H1 (cell line): ENCODE results near the gene RABL6. TPM values are rescaled to one million over a fixed set of nuclear protein-coding genes. Genes with fewer than 3 reads are reported as not detected.

ENCODE experiments used
- ASH2L ChIP-seq: fragments of 200-600, 300-600 bp; sonication (generic); IDR thresholded peaks from one replicate; pipeline ENCODE4 v1.7.1; 2017; ENCODE audit warnings: low read length
- BACH1 ChIP-seq: IDR thresholded peaks from 2 replicates; pipeline ENCODE4 v1.6.1; 2012; ENCODE audit warnings: low read length, improper control_type of control experiment
- CBX5 ChIP-seq: fragments of 300-800, 300-1000 bp; sonication (generic); IDR thresholded peaks from 2 replicates; pipeline ENCODE4 v1.7.1; 2016; ENCODE audit warnings: antibody characterized with exemption, low read length, low read depth
- CTBP2 ChIP-seq: IDR thresholded peaks from 2 replicates; pipeline ENCODE4 v1.7.0; 2011; ENCODE audit warnings: borderline replicate concordance, mild to moderate bottlenecking, moderate library complexity, mixed read lengths, low read length; ENCODE audit not compliant: insufficient read depth, insufficient read length
- CTCF ChIP-seq, 3 experiments: IDR thresholded peaks; 1 replicate in 2 of 3; 2 replicates in 1 of 3; pipeline versions ENCODE4 v1.5.1 to v1.6.1; 2011; ENCODE audit warnings: low read length in 3 of 3, mild to moderate bottlenecking in 3 of 3, inconsistent platforms in 2 of 3, low read depth in 1 of 3, moderate library complexity in 1 of 3; ENCODE audit not compliant: insufficient read depth in 1 of 3; ENCODE audit errors: control extremely low read depth in 1 of 3
- E2F6 ChIP-seq: IDR thresholded peaks from 2 replicates; pipeline ENCODE4 v1.6.1; 2012; ENCODE audit warnings: inconsistent platforms
- FOSL1 ChIP-seq: IDR thresholded peaks from 2 replicates; pipeline ENCODE4 v1.6.1; 2011; ENCODE audit warnings: mild to moderate bottlenecking, low read depth, low read length, moderate library complexity; ENCODE audit not compliant: insufficient read depth
- NRF1 ChIP-seq: IDR thresholded peaks from 2 replicates; pipeline ENCODE4 v1.6.1; 2011; ENCODE audit warnings: mild to moderate bottlenecking, low read depth, low read length, improper control_type of control experiment
- RBBP5 ChIP-seq: IDR thresholded peaks from 2 replicates; pipeline ENCODE4 v1.7.1; 2012; ENCODE audit warnings: low read depth, mild to moderate bottlenecking, inconsistent platforms, low read length, moderate library complexity, borderline replicate concordance
- RNF2 ChIP-seq: fragments of 200-900, 300-1000 bp; sonication (generic); IDR thresholded peaks from 2 replicates; pipeline ENCODE4 v1.7.1; 2016; ENCODE audit warnings: borderline replicate concordance, low read depth, mild to moderate bottlenecking, antibody characterized with exemption, low read length; ENCODE audit not compliant: poor library complexity, severe bottlenecking; ENCODE audit errors: missing control alignments
- RXRA ChIP-seq: IDR thresholded peaks from 2 replicates; pipeline ENCODE4 v1.6.1; 2011; ENCODE audit warnings: low read depth, mild to moderate bottlenecking, low read length, moderate library complexity; ENCODE audit not compliant: insufficient read depth
- SAP30 ChIP-seq: fragments of 300-600 bp; sonication (generic); IDR thresholded peaks from 2 replicates; pipeline ENCODE4 v1.7.1; 2012; ENCODE audit warnings: low read length, moderate library complexity, mild to moderate bottlenecking, inconsistent platforms; ENCODE audit not compliant: insufficient read depth, insufficient replicate concordance
- SP1 ChIP-seq: IDR thresholded peaks from 2 replicates; pipeline ENCODE4 v1.6.1; 2011; ENCODE audit warnings: low read depth, low read length
- SP4 ChIP-seq: IDR thresholded peaks from 2 replicates; pipeline ENCODE4 v1.6.1; 2012; ENCODE audit warnings: low read length, inconsistent platforms
- SRF ChIP-seq: IDR thresholded peaks from 2 replicates; pipeline ENCODE4 v1.6.1; 2011; ENCODE audit warnings: mild to moderate bottlenecking, low read depth, low read length, moderate library complexity
- TAF7 ChIP-seq: optimal IDR thresholded peaks from 2 replicates; pipeline ENCODE3; 2011; ENCODE audit warnings: low read depth, mild to moderate bottlenecking, inconsistent platforms, low read length, moderate library complexity, borderline replicate concordance
- TBP ChIP-seq: IDR thresholded peaks from 2 replicates; pipeline ENCODE4 v1.6.1; 2011; ENCODE audit warnings: low read depth, low read length, improper control_type of control experiment
- TCF12 ChIP-seq: IDR thresholded peaks from 2 replicates; pipeline ENCODE4 v1.6.1; 2011; ENCODE audit warnings: low read depth, mild to moderate bottlenecking, low read length
- YY1 ChIP-seq: IDR thresholded peaks from 2 replicates; pipeline ENCODE4 v1.6.1; 2011; ENCODE audit warnings: low read depth, mild to moderate bottlenecking, low read length
- ZNF274 ChIP-seq: IDR thresholded peaks from 2 replicates; pipeline ENCODE4 v1.7.0; 2012; ENCODE audit warnings: low read length, borderline replicate concordance; ENCODE audit errors: extremely low read depth
- polyA plus RNA-seq, 7 experiments: library from polyadenylated mRNA; depleted of rRNA in 3 of 7; stranded (reverse) in 5 of 7; unstranded in 2 of 7; fragments of >200 nt in 5 of 7; fragments of 200-250 nt in 2 of 7; gene quantifications; 1 replicate in 5 of 7; 2 replicates in 1 of 7; 4 replicates in 1 of 7; pipeline versions ENCODE4 v1.2.1 to v1.2.3, GENCODE V29; 2011 to 2013; ENCODE audit warnings: missing spikeins in 2 of 7, mixed read lengths in 2 of 7
- total RNA-seq: library from RNA; stranded (reverse); fragmentation: NEBNext Ultra II Directional; extraction: Animal tissue kit (Norgen Biotek cat#: 25700); gene quantifications from 2 replicates; pipeline ENCODE4 v1.2.1, GENCODE V29; 2021
- TF ChIP-seq, protein P1 (sequence below): IDR thresholded peaks from 2 replicates; pipeline ENCODE4 v1.6.1; 2012; ENCODE audit warnings: inconsistent platforms

Gene RABL6
- total and polyA plus RNA-seq, 2 of the 8 experiments (the other 6 are each of a cell fraction or from before 2014, with no cell fraction given), result 70.1 to 130 TPM

DNA sequence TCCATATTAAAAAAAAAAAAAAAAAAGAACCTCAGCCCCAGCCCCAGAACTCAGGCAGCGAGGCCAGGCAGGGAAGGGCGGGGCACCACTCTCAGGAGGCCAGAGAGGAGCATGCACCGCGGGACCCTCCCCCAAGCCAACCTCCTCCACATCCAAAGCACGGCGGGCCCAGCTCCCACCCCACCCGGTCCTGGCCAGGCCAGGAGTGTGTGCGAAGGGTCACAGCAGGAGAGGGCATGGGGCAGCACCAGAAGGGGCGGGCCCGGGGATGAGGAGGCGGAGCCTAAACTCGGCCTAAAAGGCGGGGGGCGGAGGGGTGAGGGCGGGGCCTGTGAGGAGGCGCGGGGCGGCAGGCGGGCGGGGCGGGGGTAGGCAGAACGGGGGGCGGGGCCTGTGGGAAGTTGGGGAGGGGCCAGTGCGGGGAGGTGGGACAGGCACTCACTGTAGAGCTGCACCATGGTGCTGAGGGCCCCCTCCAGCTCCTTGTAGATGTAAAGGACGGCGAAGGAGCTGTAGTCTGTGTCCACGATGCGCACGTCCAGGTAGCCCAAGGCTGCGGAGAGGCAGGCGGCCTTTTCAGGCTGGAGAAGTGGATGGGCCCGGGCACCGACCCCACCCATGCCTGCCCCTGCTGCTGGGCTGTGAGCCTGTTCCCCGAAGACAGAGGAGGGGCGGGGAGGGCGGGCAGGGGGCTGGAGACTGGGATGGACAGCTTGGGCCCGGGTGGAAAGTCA, 44.7 kb upstream of the RABL6 start (continued):
- TF ChIP-seq SRF (no peak), CTCF (IDR thresholded peaks at IDR 0.05; ENCODE audit: control extremely low read depth in 1 of 3, insufficient read depth in 1 of 3, low read depth in 1 of 3, low read length in 3 of 3) (no peak), RXRA (no peak), YY1 (no peak), E2F6 (no peak), SP1 (no peak), RBBP5 (no peak), TAF7 (no peak), SP4 (no peak), FOSL1 (no peak), ZNF274 (no peak), BACH1 (0 out of 2 replicates have a peak, but pooled peaks have one; percentile 7), CBX5 (no peak), NRF1 (no peak), SAP30 (no peak), TCF12 (no peak), CTBP2 (no peak), ASH2L (no peak), RNF2 (no peak), TBP (peak; percentile 34; the same call in 1 of the 2 replicates)
- TF ChIP-seq, protein P1, sequence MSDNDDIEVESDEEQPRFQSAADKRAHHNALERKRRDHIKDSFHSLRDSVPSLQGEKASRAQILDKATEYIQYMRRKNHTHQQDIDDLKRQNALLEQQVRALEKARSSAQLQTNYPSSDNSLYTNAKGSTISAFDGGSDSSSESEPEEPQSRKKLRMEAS, result no peak
